Esophagus mucosa (tissue), 1 donor: ENCODE measurements around the gene PMS2. TPM values are rescaled to one million over a fixed set of nuclear protein-coding genes. Genes with fewer than 3 reads are reported as not detected.

ENCODE experiments used
- total RNA-seq: library from RNA; stranded (reverse); gene quantifications from one replicate; pipeline ENCODE4 v1.2.4, GENCODE V29; 2023
- donor health status: DM: yes; HTN: yes; CAD: no.

The PMS2 gene
- total RNA-seq, 1 donor from 2014 or later, result 9.5 TPM

Other genes with a start within 250 kb of the PMS2 start
- 10.9 TPM for gene RNF216, start 227.4 kb downstream of the PMS2 start, total RNA-seq
- gene OCM, start 128.3 kb downstream of the PMS2 start, total RNA-seq, result not detected
- gene CCZ1, start 110.3 kb downstream of the PMS2 start, total RNA-seq, result 66.9 TPM
- gene RSPH10B, start 38.4 kb downstream of the PMS2 start, total RNA-seq, result not detected
- gene AIMP2, start 223 bp upstream of the PMS2 start, total RNA-seq, result 29.1 TPM
- not detected for gene ANKRD61, start 22.3 kb upstream of the PMS2 start, total RNA-seq
- 62.0 TPM for gene EIF2AK1, start 50.1 kb upstream of the PMS2 start, total RNA-seq
- gene USP42, start 95.9 kb upstream of the PMS2 start, total RNA-seq, result 5.5 TPM